Skin of body (tissue), 2 donors: ENCODE data around the gene MAF. TPM values are rescaled to one million over a fixed set of nuclear protein-coding genes. Genes with fewer than 3 reads are reported as not detected.

ENCODE experiments used
- DNase-seq: peaks from one replicate; lab custom pipeline; 2025; lab: John Stamatoyannopoulos, UW
- total RNA-seq: library from RNA; depleted of rRNA; stranded (reverse); fragments of >200 nt; gene quantifications from one replicate; pipeline ENCODE4 v1.2.3, GENCODE V29; 2014

Gene MAF
- total RNA-seq, 1 donor from 2014 or later: 31.6 TPM

DNA sequence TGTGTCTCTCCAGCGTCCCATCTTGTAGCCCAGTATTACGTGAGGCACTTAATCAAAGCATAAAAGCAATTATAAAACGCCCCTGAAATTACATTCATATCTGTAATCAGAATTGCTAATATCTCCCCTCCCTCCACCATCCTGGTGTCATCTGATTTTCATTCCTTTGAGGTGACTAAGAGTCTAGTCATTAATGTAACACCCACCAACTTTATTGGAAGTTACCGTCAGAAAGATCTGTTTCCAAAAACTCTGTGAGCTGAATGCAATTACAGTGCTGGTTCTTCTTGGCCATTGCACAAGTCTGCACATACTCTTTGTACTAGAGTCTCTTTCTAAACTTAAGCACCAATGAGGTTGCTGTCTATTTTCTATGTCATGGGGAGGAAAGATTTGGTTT is 12.5 kb upstream of the MAF start:
- no peak for DNase-seq

DNA sequence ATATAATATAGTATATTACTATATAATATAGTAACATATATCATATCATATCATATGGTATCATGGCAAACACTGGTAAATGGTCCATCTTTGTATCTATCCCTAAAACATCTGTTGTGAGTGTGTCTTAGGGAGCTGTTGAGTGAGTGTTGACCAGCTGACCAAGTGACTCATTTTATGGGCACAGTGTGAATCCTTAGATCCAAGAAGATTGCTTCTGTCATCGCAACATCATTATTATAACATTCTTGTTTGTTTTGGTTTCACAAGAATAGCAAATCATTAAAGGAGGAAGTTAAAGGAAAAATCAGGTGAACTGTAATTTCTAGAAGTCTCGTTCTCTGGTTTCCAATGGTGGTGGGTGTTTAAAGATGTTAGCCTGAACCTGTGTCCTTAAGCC is 11.7 kb upstream of the MAF start:
- DNase-seq: no peak

DNA sequence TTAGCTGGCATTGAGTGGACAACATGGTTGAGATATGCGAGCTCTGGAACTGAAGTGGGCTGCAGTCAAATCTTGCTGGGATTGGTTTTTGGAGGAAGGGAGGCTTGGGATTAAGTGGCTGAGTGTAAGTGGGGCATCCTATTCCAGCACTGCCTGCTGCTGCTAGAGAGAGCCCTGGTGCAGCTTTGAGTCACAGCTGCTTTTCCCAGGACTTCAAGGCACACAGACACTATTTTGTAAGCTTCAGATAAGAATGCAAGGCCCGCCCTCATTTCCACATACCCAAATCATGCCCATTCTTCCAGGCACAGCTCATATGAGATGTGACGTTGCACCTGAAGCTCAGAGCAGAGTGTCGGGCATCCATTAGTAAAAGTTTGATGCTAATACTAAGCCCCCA is 10.2 kb upstream of the MAF start:
- no peak for DNase-seq

DNA sequence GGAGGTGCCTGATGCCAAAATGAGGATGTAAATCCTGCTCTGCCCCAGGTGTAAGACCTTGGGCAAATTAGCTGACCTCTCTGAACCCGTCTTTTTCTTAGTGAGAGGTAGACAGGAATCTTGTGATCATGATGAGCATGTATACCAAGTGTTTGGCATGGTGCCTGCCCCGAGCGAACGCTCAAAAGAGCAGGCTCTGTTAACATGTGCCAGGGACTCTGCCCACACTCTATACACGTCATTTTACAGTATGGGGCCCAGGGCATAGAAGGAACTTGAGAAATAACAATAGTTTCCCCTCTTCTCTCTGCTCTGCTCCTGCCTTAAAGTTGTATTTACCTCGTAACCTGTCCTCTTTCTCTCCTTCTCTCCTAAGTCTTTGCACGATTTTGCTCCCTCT is 9.3 kb upstream of the MAF start:
- no peak for DNase-seq

DNA sequence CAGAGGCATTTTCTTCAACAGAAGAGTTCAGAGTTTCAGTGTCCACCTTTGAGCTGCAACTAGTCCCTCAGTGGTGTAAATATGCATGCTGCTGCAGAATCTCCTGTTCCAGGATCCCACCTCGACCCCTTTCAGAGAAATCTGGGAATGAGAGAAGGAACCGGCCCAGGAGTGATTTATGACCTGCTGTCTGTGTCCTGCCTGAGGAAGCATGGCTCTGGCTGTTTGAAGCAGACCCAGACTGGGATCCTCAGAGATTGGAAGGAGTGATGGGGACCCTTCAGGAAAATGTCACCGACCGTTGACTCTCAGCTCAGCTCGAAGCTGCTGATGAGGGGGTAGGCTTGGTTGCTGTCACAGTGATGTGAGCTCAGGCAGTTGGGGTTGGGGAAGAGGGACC is 8.4 kb upstream of the MAF start:
- DNase-seq: no peak

DNA sequence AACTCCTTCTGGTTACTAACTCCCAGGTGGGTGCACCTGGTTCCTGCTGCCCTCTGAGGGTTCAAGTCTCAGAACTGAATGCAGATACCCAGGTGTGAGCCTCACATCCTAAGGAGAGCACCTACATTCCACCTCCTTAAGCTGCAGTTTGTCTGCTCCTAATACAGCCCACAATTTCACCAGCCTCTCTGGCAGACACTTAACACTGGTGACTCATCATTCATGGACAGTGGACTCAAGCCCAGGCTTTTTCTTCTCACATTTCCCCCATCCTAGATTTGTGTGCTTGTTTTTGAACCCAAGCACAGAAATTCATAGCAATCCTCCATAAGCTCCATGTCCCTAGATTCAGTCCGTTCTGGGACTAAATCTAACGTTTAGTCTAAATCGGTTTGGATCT is 7.0 kb upstream of the MAF start:
- no peak for DNase-seq

DNA sequence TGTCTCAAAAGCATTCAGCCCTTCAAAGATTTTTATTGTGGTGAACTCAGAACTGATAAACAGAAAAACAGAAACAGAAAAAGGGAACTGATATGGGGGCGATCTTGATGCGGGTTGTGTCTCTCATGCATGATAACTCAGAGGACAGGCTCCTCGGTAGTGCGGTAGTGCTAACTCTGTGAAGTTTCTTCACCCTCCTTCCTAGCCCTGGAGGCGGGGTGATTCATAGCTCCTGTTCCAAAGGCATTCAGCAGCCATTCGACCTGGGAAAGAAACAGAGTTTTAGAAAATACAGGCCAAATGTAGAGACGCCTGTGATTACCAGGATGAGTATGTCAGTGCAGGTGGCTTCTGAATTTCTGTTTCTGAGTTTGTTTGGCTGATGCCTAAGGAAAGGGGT is 5.5 kb upstream of the MAF start:
- no peak for DNase-seq

DNA sequence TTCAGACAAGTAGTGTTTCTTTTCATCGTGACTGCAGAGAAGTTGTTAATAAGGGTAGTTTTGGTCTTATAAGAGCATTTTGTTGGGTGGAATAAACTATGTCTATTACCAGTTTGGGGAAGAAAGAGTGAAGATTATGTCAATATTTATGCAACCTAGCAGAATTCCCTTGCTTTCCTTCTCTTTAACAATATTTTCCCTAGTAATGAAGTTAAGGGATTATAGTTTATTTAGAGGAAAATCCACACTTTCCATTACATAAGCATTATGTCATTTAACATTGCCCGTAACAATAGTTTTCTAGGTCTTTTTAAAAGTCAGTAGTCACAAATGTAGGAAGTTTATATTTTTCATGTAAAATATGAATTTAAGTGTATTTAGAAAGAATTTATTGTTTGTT is 2.5 kb upstream of the MAF start:
- DNase-seq: no peak

DNA sequence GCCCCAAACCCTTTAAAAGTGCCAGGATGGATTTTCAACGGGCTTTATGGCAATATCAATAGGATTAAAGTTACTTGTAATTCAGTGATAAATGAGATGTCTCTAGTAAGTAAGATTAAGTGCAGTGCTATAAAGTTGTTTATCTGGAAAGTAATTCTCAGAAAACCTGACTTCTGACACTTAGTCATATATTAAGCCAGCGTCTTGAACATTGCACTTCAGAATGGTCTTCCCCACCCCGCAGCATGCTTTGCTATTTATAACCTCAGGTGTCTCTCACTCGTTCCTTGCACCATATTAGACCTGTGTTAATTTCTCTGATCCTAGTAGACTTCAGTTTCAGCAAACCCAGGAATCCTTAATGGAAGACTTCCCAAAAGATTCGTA is 2.1 kb upstream of the MAF start:
- no peak for DNase-seq

DNA sequence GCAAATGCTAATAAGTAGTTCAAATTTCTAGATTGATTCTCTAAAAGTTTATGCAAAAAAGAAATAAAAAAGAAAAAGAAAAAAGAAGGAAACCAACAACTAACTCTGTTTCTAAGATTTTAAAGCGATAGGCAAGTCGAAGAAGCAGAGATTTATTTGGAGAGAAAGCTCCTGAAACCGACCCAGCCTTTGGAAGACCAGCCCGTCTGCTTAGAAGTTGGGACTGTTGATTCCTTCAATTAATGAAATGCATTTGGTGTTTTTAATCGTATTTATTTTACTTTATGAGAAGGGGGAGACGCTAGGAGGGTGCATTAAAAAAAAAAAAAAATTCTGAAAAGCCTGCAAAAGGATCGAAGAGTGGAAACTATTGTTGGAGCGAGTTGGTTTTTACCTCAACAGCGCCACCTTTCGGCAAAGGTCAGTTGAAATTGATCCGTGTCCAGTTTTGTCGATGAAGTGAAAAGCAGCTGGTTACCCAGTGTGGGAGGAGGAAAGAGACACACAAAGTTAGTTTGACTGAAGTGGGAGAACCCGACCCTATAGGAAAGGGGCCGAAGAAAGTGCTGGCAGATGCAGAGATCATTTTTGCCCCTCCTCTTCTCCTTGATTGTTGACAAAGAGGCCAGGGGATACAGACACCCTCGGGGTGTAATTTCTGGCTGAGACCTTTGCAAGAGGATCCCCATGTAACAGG is 1.5 kb upstream of the MAF start:
- DNase-seq: peak; percentile 92

DNA sequence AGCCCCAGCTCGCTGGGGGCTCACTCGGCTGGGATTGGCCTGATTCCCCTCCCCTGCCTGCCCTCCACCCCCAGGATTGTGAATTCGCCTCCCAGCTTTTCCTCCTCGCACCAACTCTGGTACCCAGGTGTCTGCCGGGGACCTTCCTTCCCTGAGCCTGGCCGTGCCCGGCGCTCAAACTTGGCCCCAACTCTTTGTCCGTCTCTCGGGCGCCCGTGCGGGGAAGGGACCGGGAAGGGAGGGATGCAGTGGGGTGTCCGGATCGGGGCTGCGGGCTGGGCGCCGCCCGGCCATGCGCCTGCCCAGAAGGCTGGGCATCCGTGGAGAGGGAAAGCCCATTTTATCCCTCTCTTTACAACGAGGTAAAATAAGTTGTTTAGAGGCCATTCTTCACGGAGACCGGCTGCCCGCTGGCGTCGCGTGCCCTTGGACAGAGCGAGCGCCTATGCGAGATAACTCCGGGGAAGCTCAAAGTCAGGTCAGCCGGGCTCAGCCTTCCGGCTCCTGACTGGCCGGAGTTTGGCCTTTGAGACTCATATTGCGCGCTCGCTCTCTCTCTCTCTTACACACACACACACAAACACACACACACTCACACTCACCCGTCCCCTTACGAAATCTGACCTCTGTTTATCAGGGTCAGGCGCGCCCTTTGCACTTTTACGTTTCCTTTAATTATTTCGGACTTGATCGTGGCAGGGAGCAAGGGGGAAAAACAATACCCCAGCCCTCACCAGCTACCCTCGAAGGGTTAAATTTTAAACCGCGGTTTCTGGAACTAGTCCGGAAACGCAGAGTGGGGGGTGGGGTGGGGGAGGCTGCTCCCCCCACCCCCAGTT is 774 bp upstream of the MAF start:
- no peak for DNase-seq

DNA sequence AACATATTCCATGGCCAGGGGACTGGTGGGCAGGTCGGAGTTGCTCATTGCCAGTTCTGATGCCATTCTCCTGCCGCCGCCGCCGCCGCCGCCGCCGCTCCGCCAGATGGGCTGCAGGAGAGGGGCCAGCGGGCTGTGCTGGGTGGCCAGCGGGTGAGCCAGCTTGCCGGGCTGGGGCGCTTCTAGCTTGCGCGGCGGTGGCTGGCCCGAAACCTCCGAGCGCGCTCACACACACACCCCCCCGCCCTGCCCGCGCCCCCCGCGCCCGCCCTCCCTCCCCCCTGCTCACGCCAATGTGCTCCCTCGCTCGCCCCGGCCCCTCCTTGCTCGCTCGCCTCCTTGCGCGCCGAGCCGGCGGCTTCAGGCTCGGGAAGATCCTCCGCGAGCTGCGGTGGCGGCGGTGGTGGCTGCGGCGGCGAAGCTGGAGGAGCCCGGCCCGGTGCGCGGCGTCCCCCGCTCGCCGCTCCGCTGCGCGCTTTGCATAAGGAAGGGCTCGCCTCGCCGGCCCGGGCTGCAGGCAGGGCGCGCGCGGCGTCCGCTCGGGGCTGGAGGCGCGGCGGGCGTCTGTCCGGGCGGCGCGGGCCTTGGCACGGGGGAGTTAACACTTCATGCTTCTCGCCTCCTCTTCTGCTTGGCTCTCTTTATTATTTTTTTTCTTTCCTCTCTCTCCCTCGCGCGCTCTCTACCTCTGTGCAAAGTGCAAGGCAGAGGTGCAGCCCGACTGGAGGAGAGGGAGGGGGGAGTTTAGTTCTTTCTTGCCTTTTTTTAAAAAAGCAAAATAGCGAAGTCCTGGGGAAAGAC is 500 bp downstream of the MAF start:
- no peak for DNase-seq

DNA sequence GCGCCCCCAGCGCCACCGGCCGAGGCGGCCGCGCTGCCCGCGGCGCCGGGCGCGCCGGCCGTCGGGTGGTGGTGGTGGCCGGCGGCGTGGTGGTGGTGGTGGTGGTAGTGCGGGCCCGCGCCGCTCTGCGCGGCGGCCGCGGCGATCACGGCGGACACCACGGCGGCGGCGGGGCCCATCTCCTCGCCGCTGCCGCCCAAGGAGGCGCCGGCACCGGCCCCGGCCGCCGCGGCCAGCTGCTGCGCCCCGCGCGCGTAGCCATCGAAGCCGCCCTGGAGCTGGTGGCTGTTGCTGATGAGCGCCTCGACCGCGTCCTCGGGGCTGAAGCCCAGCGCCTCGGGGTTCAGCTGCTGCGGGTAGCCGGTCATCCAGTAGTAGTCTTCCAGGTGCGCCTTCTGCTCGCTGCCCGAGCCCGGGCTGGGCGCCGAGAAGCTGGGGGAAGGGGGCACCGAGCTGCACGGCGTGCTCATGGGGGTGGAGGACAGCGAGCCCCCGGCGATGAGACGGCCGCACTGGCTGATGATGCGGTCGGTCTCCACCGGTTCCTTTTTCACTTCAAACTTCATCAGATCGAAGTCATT is 1.2 kb downstream of the MAF start:
- no peak for DNase-seq

DNA sequence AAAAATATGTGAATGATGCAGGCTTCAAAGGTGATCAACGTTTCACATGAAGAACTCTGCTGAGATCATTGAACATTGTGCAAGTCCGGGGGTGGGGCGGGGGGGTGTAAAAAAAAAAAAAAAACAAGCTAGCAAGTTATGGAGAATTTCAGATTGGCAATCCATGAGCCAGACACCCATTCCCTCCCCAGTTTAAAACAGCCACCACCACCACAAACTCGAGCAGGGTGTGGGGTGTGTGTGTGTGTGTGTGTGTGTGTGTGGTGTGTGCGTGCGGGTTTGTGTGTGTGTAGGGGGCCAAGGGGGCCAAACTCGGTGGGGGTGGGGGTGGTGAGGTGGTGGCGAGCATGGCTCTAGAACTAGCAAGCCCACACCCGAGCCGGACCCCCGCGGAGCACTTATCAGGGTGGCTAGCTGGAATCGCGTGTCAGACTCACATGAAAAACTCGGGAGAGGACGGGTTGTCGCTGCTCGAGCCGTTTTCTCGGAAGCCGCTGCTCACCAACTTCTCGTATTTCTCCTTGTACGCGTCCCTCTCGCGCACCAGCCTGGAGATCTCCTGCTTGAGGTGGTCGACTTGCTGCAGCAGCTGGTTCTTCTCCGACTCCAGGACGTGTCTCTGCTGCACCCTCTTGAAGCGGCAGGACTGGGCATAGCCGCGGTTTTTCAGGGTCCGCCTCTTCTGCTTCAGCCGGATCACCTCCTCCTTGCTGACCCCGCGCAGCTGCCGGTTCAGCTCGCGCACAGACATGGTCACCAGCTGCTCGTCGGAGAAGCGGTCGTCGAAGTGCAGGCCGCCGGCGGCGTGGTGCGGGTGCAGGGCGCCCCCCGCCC is 2.0 kb downstream of the MAF start:
- peak; percentile 23 for DNase-seq

DNA sequence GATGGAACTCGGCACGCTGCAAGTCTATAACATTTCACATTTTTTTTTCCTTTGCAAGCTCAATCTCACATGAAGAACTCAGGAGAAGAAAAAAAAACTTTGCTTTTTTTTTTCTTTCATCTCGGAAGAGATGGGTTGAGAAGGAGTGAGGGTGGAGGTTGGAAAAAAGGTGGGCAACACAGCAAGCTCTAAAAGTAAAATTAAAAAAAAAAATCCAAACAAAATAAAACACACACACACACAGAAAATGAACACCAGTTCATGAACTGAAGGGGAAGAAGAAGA is 2.5 kb downstream of the MAF start:
- no peak for DNase-seq

DNA sequence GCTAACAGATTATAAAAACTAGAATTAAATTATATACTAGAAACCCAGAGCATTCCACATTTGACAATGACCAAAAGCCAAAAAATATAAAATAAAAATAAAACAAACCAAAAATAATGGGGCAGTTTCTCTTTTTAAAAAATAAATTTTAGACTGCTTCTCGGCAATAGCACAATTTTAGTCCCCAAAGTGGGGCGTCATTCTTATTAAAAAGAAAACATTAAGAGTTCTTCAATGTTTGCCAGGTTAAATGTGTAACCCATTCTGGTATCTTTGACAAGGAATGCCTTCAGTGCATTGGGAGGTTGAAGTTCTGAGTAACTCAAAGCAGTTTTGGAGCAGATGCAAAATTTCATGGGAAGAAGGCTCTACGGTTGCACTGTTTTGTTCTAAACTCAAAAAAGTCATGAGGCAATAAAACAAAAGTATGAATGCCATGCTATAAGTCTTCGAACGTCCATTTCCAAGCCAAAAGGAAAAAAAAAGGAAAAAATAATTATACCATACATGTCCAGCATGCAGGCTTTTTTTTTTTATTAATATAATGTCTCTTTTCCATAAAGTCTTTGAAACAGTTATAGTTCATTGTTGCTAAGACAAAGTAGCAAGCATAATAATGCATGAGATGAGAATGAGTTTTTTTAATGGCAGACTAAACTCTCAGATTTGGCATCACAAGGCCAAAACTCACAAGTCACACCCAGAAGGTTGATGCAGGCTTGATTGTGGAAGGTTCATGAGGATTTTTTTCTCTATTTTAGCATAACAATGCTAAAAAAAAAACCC is 3.1 kb downstream of the MAF start:
- peak; percentile 47 for DNase-seq

DNA sequence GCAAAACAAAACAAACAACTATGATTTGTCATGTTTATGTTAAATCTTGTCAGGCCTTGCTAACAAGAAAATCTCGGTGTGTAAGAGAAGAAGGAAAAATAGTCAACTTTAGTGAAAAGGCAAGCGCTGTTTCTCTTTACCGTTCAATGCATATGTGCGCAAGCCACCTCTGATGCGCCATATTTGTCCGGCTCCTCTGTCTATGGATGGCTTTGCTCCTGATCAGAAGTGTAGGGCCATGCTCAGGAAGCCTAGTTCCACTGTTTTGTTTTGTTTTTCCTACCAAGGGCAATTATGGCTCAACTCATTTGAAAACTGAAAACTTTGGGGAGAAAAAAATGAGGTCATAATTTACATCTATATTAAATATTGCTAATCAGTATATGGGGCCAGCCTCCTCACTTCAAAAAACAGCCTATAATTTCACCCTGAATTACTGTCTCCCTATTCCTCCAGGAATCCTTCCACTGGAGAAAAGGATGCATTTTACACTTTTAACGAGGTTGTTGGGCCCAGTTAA is 4.5 kb downstream of the MAF start:
- no peak for DNase-seq

DNA sequence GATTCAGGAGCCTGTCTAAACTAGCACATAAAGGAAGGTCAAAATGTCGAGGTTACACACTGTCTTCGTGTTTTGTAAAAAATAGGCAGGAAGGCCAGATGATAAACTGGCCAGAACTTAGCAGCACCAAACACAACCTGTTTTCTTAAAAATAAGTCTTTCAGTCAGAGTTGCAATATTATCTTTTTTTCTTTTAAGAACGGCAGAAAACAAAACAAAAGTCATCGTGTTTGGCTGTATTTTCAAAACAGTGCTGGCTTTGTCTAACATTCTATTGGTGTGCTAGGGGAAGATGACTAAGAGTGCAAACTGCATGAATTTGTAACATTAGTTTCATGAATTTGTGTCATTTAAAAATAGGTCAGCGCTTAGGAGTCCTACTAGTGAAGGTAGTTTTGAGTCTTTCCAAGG is 5.3 kb downstream of the MAF start:
- no peak for DNase-seq

DNA sequence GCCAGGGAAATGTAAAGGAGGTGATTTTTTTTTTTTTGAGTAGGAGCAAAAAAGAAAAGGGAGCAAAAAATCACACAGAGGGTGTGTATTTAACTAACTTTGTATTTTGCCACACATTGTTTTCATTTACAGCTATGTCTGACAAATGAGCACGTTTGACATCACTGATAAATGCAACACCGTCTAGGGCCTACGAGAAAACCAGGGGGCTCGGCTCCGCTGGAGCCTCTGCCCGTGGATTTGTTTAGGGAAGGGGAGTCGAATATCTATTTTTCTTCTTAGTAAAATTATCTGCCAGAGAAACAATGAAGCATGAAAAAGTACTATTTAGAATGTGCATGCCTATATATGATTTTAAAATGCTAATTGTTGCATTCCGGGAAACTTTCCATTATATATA is 6.8 kb downstream of the MAF start:
- no peak for DNase-seq

DNA sequence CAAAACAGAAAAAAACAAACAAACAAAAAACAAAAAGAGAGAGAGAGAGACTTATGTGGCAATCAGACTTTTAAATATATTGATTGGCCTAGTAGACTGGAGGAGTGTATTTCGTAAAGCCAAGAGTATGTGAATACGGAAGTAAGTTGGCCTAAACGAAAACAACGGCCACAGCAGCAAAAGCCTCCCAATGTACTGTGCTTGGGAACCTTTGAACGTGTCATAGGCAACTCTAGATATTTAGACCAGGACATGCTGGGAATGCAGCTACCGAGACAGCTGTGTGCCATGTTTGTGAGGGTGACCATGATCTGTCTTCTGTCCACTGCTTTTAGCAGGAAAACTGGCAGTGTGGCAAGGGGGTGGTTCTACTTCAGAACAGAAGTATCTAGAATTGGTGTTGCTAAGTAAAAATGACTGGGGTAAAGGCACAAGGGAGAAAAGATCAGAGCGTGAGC is 7.4 kb downstream of the MAF start:
- DNase-seq: peak; percentile 17
